HG02588 (cell line): Measurements from ENCODE around the gene DIAPH2.

ENCODE experiments used
- ATAC-seq: cut with Tn5 transposase; IDR thresholded peaks from one replicate; pipeline ENCODE4 v1.9.1; 2021; ENCODE audit warnings: mild to moderate bottlenecking, moderate library complexity; ENCODE audit not compliant: unreplicated experiment

The DIAPH2 gene

DNA sequence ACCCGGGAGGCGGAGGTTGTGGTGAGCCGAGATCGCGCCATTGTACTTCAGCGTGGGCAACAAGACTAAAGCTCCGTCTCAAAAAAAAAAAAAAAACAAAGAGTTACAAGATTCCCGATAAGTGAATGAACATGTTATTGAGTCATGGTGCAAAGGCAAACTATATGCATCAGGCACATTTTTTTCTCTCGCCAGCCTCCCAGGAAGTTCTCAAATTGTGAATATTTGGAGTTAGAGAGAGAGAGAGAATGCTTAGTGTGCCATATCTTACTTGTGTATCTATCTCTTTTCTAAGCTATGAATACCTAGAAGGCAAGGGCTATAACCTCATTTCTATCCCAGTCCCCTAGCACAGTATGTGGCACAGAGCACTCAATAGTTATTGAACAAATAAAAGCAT is 599.9 kb downstream of the DIAPH2 start:
- ATAC-seq: no peak

- no peak for ATAC-seq
These were observed 605.6 kb downstream of the DIAPH2 start for GRCh38 chrX:97290199-97290598.

DNA sequence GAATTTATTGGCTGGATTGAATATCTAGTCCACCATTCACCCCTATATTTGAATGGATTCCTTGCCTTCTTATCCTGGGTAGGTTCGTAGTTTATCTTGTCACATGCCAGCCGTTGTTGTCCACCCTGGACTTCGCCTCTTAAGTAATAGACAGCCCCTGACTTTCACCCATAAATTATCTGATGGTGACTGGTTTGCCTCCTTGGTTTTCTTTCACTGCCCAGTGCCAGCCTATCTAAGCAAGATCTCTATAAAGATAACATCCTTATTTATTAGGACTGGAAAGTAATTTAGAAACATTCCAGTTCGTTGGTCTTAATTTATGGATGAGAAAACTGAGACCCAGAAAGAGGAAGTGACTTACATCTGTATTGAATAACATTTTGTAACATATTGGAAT is 609.4 kb downstream of the DIAPH2 start:
- no peak for ATAC-seq

DNA sequence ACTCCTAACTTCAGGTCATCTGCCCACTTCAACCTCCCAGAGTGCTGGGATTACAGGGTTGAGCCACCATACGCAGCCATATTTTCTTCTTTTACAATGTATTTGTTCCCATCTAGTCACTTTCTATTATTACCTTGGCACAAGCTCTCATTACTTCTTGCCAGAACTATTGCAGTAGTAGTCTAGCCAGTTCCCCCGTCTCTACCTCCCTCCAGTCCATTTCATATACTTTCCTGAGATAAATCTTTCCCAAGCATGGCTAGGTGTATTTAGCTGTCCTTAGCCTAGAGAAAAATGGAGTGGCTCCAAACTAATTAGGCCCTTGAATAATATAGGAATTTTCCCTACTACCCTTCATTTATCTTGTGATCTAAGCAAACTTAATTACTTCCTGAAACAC is 611.3 kb downstream of the DIAPH2 start:
- ATAC-seq: no peak

DNA sequence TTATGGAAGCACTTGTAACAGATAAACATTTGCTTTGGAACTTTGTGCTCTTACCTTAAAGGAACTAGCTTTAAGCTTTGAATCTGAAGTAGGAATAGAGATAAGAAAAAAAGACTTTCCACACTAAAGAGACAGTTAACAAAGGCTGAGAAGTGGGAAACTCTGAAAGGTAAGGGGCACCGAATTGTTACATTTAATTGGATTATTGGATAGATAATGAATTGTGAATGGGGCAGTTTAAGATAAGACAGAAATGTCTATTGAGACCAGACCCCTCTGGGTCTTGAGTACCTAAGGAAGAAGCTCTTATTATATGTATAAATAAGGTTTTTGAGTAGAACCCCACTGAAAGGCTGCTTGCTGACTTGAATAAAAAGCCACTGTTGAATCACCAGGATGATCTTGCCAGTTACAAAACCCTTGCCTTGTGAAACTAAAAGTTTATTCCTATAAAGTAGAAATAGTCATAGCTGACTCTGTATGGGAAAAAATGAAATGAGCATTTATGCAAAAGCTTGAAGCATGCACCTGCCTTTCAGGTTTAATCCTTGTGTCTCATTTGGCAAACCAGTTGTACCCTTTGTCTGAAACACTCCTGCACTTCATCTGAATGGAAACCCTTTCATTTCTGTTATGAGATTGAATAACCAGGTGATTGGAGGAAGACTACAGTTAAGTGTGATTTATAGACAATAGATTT is 622.3 kb downstream of the DIAPH2 start:
- no peak for ATAC-seq

GRCh38 chrX:97308171-97308570 is 623.5 kb downstream of the DIAPH2 start:
- ATAC-seq: no peak

DNA sequence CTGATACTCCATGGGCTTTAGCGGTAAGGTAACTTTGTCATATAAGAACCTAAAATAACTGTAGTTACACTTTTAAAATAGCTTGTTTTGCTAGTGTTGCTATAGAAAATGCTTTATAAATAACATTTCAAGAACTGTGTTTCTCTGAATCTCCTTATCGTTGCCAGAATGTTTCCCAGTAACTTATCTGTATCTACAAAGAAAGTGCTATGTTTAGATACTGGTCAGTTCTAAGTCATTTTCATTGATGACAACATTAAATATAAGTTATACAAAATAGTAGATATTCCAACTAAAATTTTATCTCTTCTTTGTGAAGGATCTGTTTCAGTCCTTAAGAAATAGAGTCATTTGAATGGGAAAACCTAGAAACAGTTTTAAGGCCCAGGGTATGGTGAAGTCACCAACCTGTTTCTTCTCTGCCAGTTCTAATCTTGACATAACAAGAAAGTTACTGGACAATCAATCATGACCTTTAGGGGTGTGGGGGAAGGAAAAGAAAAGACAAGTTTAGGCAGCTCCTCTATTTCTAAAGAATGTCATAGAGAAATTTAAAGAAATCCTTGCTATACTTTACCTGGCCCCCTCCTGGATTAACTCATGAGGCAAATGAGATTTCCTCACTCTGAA is 625.0 kb downstream of the DIAPH2 start:
- ATAC-seq: no peak

GRCh38 chrX:97310373-97310772 is 625.7 kb downstream of the DIAPH2 start:
- no peak for ATAC-seq

GRCh38 chrX:97311066-97311778 is 626.6 kb downstream of the DIAPH2 start:
- no peak for ATAC-seq

DNA sequence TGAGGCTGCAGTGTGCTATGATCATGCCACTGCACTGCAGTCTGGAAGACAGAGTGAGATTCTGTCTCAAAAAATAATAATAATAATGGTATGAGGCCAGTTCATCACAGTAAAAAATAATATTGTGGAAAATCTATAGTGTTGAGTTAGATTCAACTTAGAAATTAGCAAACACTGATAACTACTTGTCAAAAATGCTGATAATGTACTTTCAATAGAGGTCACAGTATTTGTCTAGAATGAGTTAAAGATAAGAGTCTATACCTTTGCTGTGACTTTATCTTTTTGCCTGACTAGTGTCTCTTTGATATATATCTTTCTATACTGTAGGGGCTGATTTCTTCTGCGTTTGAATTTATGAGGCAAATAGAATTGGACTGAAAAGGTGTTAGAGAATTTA is 629.7 kb downstream of the DIAPH2 start:
- no peak for ATAC-seq

GRCh38 chrX:97315939-97316338 is 631.3 kb downstream of the DIAPH2 start:
- ATAC-seq: no peak

- ATAC-seq: no peak
These were observed 635.7 kb downstream of the DIAPH2 start for GRCh38 chrX:97320305-97320704.

DNA sequence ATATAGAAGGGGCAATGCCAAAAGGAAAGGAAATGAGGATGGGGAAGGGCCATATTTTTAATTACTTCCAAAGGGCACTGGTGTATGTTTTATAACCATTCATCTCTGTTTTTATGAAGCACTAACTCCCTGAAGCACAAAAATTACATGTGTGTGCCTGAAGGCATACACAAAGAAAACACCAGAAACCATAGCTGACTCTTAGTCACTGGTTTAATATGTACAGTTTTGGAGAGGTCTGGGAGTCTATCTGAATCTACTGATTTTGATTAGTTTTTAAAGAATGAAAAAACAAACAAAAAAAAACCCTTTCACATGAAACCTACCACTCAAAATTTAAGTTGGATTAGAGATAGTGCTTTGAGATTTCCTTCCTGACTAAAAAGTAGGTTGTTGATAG is 637.8 kb downstream of the DIAPH2 start:
- ATAC-seq: no peak

- peak; percentile 95 for ATAC-seq
These were observed 641.8 kb downstream of the DIAPH2 start for GRCh38 chrX:97326456-97326855.

- no peak for ATAC-seq
These were observed 644.3 kb downstream of the DIAPH2 start for GRCh38 chrX:97328853-97329390.

DNA sequence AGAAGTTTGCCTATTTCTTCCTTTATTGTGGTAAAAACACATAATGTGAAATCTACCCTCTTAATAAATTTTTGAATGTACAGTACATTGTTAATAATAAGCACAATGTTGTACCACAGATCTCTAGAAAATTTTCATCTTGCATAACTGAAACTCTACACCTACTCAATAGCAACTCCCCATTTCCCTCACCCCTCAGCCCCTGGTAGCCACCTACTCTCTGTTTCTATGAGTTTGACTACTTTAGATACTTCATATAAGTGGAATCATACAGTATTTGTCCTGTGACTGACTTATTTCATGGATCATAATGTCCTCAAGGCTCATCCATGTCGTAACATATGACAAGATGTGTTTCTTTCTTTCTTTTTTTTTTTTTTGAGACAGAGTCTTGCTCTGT is 645.5 kb downstream of the DIAPH2 start:
- no peak for ATAC-seq

DNA sequence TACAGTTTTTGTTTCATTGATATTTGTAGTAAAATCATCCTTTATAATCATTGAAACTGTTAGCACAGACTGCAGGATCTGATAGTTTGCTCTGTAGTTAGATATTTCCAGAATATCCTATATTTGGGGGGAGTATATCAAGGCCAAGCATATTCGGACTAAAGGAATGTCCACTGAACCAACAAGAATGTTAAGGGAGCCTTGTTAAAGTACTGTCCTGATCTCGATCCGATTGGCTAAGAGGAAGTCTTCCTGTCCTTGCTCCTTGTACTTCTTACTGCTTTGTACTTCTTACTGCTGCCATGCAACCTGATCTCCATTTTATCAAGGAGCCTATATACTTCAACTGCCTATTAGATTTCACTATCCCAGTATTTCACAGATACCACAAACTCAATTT is 648.3 kb downstream of the DIAPH2 start:
- no peak for ATAC-seq

- ATAC-seq: no peak
These were observed 650.2 kb downstream of the DIAPH2 start for GRCh38 chrX:97334850-97335249.

GRCh38 chrX:97344724-97345123 is 660.1 kb downstream of the DIAPH2 start:
- ATAC-seq: no peak

DNA sequence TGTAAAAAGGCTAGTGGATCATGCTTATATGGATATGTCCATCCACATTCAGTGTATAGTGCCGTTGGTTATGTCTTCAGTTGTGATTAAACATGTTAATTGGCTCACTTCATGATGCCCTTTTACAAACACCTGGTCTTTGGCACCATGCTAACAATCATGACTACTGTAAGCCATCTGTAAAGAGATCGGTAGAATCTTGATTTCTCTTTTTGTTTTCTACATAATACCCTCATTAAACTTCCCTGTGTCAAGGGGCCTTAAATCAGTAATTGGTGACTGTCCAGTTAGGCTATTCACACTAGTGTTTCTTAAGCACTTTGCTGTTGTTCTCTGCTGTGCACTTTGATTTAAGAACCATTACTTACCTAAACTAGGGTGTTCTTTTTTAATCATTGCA is 674.3 kb downstream of the DIAPH2 start:
- no peak for ATAC-seq

DNA sequence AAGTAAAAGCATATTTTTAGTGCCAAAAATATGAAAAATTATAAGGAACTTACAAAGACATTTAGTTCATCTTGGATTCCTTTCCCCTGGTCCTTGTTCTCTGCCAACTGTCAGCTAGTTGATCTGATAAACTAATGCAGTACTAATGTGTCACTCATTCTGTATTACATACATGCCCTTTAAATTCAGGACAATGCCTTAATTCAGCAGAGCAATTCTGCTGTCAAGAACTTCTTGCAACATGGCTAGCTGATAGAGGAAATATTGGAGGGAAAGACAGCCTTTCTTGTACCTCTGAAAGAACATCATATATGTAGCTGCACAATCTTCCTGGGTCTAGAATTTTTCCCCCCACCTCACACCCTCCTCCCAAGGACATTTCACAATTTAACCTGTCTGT is 679.2 kb downstream of the DIAPH2 start:
- ATAC-seq: no peak

DNA sequence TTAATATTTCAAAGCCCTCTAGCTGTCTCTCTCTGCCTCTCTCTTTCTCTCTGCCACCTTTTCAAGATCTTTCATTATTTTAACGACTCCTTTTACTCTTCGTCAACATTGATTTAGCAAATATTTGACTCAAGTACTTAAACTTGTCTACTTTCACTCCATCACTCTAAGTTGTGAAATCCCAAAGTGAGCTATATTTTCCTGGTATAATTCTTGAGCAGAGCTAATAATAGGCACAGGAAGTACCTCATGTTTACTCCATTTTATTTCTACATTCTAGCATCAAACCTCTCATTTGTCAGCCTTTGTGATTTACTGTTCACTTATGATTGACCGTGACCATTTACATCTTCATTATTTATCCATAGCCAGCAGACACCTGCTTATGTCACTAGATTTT is 681.6 kb downstream of the DIAPH2 start:
- ATAC-seq: no peak
